ENCODE data around the gene RARA.

- TF ChIP-seq MAX (IDR thresholded peaks at IDR 0.05) (no peak), CEBPB (IDR thresholded peaks at IDR 0.05; ENCODE audit: low read depth) (no peak), POLR2AphosphoS5 (IDR thresholded peaks at IDR 0.05; ENCODE audit: low read depth, low read length) (no peak), POLR2A (IDR thresholded peaks at IDR 0.05; ENCODE audit: borderline replicate concordance, extremely low read depth, insufficient read depth, insufficient read length) (no peak)
- TF ChIP-seq, protein P1, sequence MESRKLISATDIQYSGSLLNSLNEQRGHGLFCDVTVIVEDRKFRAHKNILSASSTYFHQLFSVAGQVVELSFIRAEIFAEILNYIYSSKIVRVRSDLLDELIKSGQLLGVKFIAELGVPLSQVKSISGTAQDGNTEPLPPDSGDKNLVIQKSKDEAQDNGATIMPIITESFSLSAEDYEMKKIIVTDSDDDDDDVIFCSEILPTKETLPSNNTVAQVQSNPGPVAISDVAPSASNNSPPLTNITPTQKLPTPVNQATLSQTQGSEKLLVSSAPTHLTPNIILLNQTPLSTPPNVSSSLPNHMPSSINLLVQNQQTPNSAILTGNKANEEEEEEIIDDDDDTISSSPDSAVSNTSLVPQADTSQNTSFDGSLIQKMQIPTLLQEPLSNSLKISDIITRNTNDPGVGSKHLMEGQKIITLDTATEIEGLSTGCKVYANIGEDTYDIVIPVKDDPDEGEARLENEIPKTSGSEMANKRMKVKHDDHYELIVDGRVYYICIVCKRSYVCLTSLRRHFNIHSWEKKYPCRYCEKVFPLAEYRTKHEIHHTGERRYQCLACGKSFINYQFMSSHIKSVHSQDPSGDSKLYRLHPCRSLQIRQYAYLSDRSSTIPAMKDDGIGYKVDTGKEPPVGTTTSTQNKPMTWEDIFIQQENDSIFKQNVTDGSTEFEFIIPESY (IDR thresholded peaks at IDR 0.05; ENCODE audit: extremely low read depth, insufficient replicate concordance, low read length), result no peak
- TF ChIP-seq, protein P2, sequence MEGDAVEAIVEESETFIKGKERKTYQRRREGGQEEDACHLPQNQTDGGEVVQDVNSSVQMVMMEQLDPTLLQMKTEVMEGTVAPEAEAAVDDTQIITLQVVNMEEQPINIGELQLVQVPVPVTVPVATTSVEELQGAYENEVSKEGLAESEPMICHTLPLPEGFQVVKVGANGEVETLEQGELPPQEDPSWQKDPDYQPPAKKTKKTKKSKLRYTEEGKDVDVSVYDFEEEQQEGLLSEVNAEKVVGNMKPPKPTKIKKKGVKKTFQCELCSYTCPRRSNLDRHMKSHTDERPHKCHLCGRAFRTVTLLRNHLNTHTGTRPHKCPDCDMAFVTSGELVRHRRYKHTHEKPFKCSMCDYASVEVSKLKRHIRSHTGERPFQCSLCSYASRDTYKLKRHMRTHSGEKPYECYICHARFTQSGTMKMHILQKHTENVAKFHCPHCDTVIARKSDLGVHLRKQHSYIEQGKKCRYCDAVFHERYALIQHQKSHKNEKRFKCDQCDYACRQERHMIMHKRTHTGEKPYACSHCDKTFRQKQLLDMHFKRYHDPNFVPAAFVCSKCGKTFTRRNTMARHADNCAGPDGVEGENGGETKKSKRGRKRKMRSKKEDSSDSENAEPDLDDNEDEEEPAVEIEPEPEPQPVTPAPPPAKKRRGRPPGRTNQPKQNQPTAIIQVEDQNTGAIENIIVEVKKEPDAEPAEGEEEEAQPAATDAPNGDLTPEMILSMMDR (IDR thresholded peaks at IDR 0.05 in 2 of 3, conservative IDR thresholded peaks at IDR 0.05 in 1 of 3; ENCODE audit: borderline replicate concordance in 1 of 3, insufficient read depth in 1 of 3, low read depth in 2 of 3, low read length in 2 of 3), result no peak
These were observed 54.3 kb downstream of the RARA start for GRCh38 chr17:40363111-40363827.

All from HCT116 (cell line).